Panc1 (cell line): ENCODE measurements around the gene CEP78. TPM values are rescaled to one million over a fixed set of nuclear protein-coding genes. Genes with fewer than 3 reads are reported as not detected.

Experiments
- ATAC-seq: fragments of 200-7000 bp; cut with Tn5 transposase; 2 replicates; pipeline ENCODE4 v1.9.1; 2020; ENCODE audit warnings: mild to moderate bottlenecking, moderate library complexity
- BruUV-seq: library from RNA; stranded (reverse); fragments of 400-500 nt; replicated peaks from 2 replicates; lab custom pipeline; 2021; lab: Mats Ljungman, UMichigan
- CTCF ChIA-PET: fragments of 300-600 bp; sonication (Branson Sonifier 250); formaldehyde crosslinking; loops from one replicate; lab custom pipeline; 2022; ENCODE audit warnings: antibody characterized with exemption; lab: Charles Lee
- POLR2A ChIA-PET: fragments of 300-600 bp; sonication (Branson Sonifier 250); formaldehyde crosslinking; loops from one replicate; lab custom pipeline; 2022; ENCODE audit warnings: antibody characterized with exemption; lab: Charles Lee
- DNase-seq: peaks from one replicate; pipeline ENCODE4 v3.0.0-alpha.2; 2010; ENCODE audit warnings: low read depth, low spot score
- H3K27ac ChIP-seq: 2 replicates; pipeline ENCODE4 v1.5.1; 2011; ENCODE audit warnings: mild to moderate bottlenecking, low read length, inconsistent platforms
- H3K27me3 ChIP-seq: fragments of 200-500 bp; sonication (Bioruptor generic); 2 replicates; pipeline ENCODE4 v1.6.0; 2014; ENCODE audit warnings: low read length, inconsistent platforms; ENCODE audit not compliant: control insufficient read depth, insufficient read depth
- H3K36me3 ChIP-seq: fragments of 200-500 bp; sonication (Bioruptor generic); 2 replicates; pipeline ENCODE4 v1.5.1; 2014; ENCODE audit warnings: inconsistent platforms, mild to moderate bottlenecking, low read length, moderate library complexity; ENCODE audit not compliant: control insufficient read depth, insufficient read depth
- H3K4me1 ChIP-seq: 2 replicates; pipeline ENCODE4 v1.5.1; 2011; ENCODE audit warnings: inconsistent platforms, mild to moderate bottlenecking, low read length, moderate library complexity; ENCODE audit not compliant: control insufficient read depth, insufficient read depth
- H3K4me3 ChIP-seq, 2 experiments: 2 replicates each; pipeline ENCODE4 v1.5.1; 2011 to 2012; ENCODE audit warnings: low read depth in 2 of 2, low read length in 2 of 2, mild to moderate bottlenecking in 2 of 2, inconsistent platforms in 1 of 2, moderate library complexity in 1 of 2
- H3K9me3 ChIP-seq: fragments of 200-500 bp; sonication (Bioruptor generic); 2 replicates; pipeline ENCODE4 v1.5.1; 2014; ENCODE audit warnings: low read depth, mild to moderate bottlenecking, inconsistent platforms, low read length, moderate library complexity; ENCODE audit not compliant: control insufficient read depth, insufficient read depth
- CTCF ChIP-seq: fragments of 450-650 bp; IDR thresholded peaks from 2 replicates; pipeline ENCODE4 v1.5.1; 2017; ENCODE audit warnings: mild to moderate bottlenecking
- POLR2AphosphoS5 ChIP-seq: IDR thresholded peaks from 2 replicates; pipeline ENCODE4 v1.6.1; 2012; ENCODE audit warnings: mild to moderate bottlenecking, low read depth, low read length, moderate library complexity
- REST ChIP-seq, 2 experiments: IDR thresholded peaks; 2 replicates each; pipeline ENCODE4 v1.6.1; 2011 to 2012; ENCODE audit warnings: low read depth in 2 of 2, control low read depth in 1 of 2, low read length in 1 of 2, mild to moderate bottlenecking in 1 of 2, moderate library complexity in 1 of 2; ENCODE audit not compliant: insufficient read depth in 1 of 2
- SIN3A ChIP-seq: IDR thresholded peaks from 2 replicates; pipeline ENCODE4 v1.6.1; 2012; ENCODE audit warnings: low read depth, mild to moderate bottlenecking, low read length, moderate library complexity, borderline replicate concordance; ENCODE audit not compliant: insufficient read depth
- TCF7L2 ChIP-seq: IDR thresholded peaks from 2 replicates; pipeline ENCODE4 v1.6.1; 2011; ENCODE audit warnings: mild to moderate bottlenecking, low read depth, low read length, inconsistent platforms
- in situ Hi-C: cut with HindIII; loops from 2 replicates; pipeline ENCODE4 v1.10.0; 2016; ENCODE audit warnings: low sequenced_read_pairs, low pct_unique_long_range_greater_than_20kb
- intact Hi-C: fragments of 100-400 bp; cut with micrococcal nuclease; formaldehyde crosslinking; loops from one replicate; pipeline ENCODE4 v1.10.0; 2022; ENCODE audit not compliant: unreplicated experiment
- total RNA-seq: library from RNA; stranded (reverse); gene quantifications from one replicate; pipeline ENCODE4 v1.2.1, GENCODE V29; 2021; ENCODE audit not compliant: unreplicated experiment

The CEP78 gene
- total RNA-seq, 1 experiment from 2014 or later = 25.2 TPM

GRCh38 chr9:78295177-78295575, 59.3 kb downstream of the CEP78 start:
- in situ Hi-C loops (no loop called here), intact Hi-C loops (no loop called here)
- Histone ChIP-seq H3K27ac (peak overlapping the region; percentile 94; the same call in 1 of the 2 replicates), H3K4me1 (peaks cover 6% of the 10 kb centered on the region; the same call in 1 of the 2 replicates), H3K4me3 (no peak overlapping the region), H3K9me3 (no peaks in the 10 kb centered on the region), H3K36me3 (peaks cover 5% of the 10 kb centered on the region; the same call in 1 of the 2 replicates), H3K27me3 (no peaks in the 10 kb centered on the region)
- ChIA-PET CTCF (no interaction called here), POLR2A (no interaction called here)
- no peak for DNase-seq
- ATAC-seq = no peak
- no TSS peak for BruUV-seq
- TF ChIP-seq REST (IDR thresholded peaks at IDR 0.05; ENCODE audit: insufficient read depth in 1 of 2, low read depth in 2 of 2, low read length in 1 of 2) (no peak), TCF7L2 (no peak), SIN3A (no peak), CTCF (no peak), POLR2AphosphoS5 (no peak)

- intact Hi-C loops (no loop called here), in situ Hi-C loops (no loop called here)
- Histone ChIP-seq H3K36me3 (peaks cover 7% of the 10 kb centered on the region; the same call in 1 of the 2 replicates), H3K27me3 (no peaks in the 10 kb centered on the region), H3K4me1 (peaks cover 6% of the 10 kb centered on the region; the same call in 1 of the 2 replicates), H3K4me3 (peak overlapping the region; percentile 76 to 77), H3K9me3 (no peaks in the 10 kb centered on the region), H3K27ac (peak overlapping the region; percentile 94)
- DNase-seq = no peak
- TF ChIP-seq SIN3A (no peak), TCF7L2 (peak; percentile 8; the same call in 1 of the 2 replicates), REST (IDR thresholded peaks at IDR 0.05; ENCODE audit: insufficient read depth in 1 of 2, low read depth in 2 of 2, low read length in 1 of 2) (no peak), CTCF (no peak), POLR2AphosphoS5 (no peak)
- no TSS peak for BruUV-seq
- POLR2A ChIA-PET = interaction anchor here (0.6 kb wide), 2 partner anchors 9 to 434 kb away, joined by 3 to 4 read pairs; no protein-coding TSS in a partner anchor
- no peak for ATAC-seq
- CTCF ChIA-PET = no interaction called here
These were observed 59.9 kb downstream of the CEP78 start for GRCh38 chr9:78295731-78296130.
